Body of pancreas (tissue), 4 donors: ENCODE data around the gene TAF5.

Experiments used
- CTCF ChIP-seq, 7 experiments: fragments of 450-650 bp in 4 of 7; fragments of 200-600 bp in 3 of 7; sonication (generic) in 3 of 7; IDR thresholded peaks; one replicate each; pipeline ENCODE4 v1.5.1; 2016 to 2019; ENCODE audit warnings: antibody characterized with exemption in 7 of 7
- POLR2A ChIP-seq, 3 donors: fragments of 450-650 bp; IDR thresholded peaks; one replicate each; pipeline ENCODE4 v1.6.1; 2016; ENCODE audit warnings: antibody characterized with exemption in 3 of 3, mild to moderate bottlenecking in 2 of 3

DNA sequence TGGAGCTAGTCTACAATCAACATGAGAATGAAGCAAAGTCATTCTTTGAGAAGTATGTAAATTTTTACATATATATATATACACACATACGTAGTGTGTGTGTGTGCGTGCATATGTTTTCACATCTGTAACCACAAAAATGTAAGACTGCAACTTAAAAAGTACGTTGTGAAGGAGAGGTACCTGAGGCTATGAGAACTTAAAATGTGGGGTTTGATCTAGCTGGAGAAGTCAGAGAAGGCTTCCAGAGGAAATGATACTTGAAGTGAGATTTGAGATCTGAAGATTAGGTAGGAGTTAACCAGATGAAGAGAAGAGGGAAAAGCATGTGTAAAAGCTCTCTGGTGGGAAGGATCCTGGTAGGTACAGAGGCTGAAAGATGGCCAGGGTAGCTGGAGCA lies 5.8 kb downstream of the TAF5 start:
- TF ChIP-seq POLR2A (IDR thresholded peaks at IDR 0.05) (no peak), CTCF (IDR thresholded peaks at IDR 0.05) (no peak)
